IPS-NIHi7 (cell line): ENCODE measurements around the gene VAV2.

ENCODE experiments used
- DNase-seq: peaks from one replicate; pipeline ENCODE4 v3.0.0; 2012; ENCODE audit warnings: mixed read lengths; ENCODE audit errors: extremely low spot score

The VAV2 gene

GRCh38 chr9:133797406-133798105 lies 194.6 kb downstream of the VAV2 start:
- DNase-seq, result no peak

- DNase-seq, result no peak
These were observed 195.6 kb downstream of the VAV2 start for GRCh38 chr9:133796562-133796961.

GRCh38 chr9:133795049-133795448 lies 197.1 kb downstream of the VAV2 start:
- DNase-seq, result no peak

GRCh38 chr9:133794016-133794760 lies 197.9 kb downstream of the VAV2 start:
- DNase-seq, result no peak

- no peak for DNase-seq
These were observed 198.7 kb downstream of the VAV2 start for GRCh38 chr9:133793471-133793870.

- DNase-seq, result peak; percentile 83
These were observed 199.2 kb downstream of the VAV2 start for GRCh38 chr9:133792721-133793470.

GRCh38 chr9:133791735-133792649 lies 200.1 kb downstream of the VAV2 start:
- no peak for DNase-seq

GRCh38 chr9:133791069-133791468 lies 201.1 kb downstream of the VAV2 start:
- DNase-seq, result no peak

GRCh38 chr9:133789778-133790177 lies 202.3 kb downstream of the VAV2 start:
- DNase-seq, result no peak

- DNase-seq, result no peak
These were observed 203.1 kb downstream of the VAV2 start for GRCh38 chr9:133788819-133789717.

- DNase-seq, result no peak
These were observed 203.9 kb downstream of the VAV2 start for GRCh38 chr9:133788045-133788818.

- DNase-seq, result peak; percentile 95
These were observed 204.4 kb downstream of the VAV2 start for GRCh38 chr9:133787754-133788025.

GRCh38 chr9:133786907-133787753 lies 205.0 kb downstream of the VAV2 start:
- DNase-seq, result no peak

GRCh38 chr9:133786371-133786753 lies 205.8 kb downstream of the VAV2 start:
- no peak for DNase-seq

GRCh38 chr9:133785753-133786370 lies 206.3 kb downstream of the VAV2 start:
- no peak for DNase-seq

GRCh38 chr9:133784731-133785561 lies 207.2 kb downstream of the VAV2 start:
- no peak for DNase-seq

GRCh38 chr9:133783331-133783731 lies 208.8 kb downstream of the VAV2 start:
- no peak for DNase-seq
